Breast epithelium (tissue), 3 donors: ENCODE measurements around the gene MCF2L2.

Experiments used
- CTCF ChIP-seq, 3 donors: fragments of 450-650 bp; IDR thresholded peaks; one replicate each; pipeline ENCODE4 v1.5.1; 2016 to 2017; ENCODE audit warnings: antibody characterized with exemption in 3 of 3, mild to moderate bottlenecking in 3 of 3, moderate library complexity in 3 of 3
- POLR2A ChIP-seq: fragments of 450-650 bp; IDR thresholded peaks from one replicate; pipeline ENCODE4 v1.6.1; 2016; ENCODE audit warnings: antibody characterized with exemption, mild to moderate bottlenecking, moderate library complexity

DNA sequence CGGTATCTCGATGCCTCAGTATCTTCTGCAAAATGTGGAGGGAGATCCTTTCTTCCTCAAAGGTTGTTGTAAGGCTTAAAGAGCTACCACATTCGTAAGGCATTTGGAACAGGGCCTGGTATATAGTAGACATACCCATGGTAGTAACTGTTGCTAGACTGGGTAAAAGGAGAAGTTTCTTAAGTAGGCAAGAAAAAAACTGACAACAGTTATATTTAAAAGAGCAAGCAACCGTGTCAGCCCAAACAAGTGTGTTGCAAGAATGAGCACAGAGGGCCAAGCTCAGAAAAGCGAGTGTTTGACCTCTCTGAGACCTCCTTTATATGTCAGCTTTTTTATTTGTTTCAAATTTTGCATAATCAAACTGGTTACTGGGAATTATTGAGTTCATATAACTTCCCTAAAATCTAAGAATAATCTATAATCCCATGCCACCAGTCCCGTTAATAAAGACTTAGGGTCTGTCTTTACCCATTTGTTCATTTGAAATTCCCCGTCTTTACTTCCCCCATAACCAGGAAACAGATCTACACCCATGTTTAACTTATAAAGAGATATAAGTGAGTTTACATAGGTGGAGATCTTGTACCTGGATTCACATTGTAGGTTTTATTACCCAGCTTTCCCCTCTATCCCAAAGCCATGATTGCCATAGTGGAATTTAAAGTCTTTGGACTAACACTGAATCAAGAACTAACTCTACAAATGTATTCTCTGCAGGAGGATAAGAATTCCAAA lies 168.1 kb downstream of the MCF2L2 start:
- no peak for TF ChIP-seq CTCF (IDR thresholded peaks at IDR 0.05)
- TF ChIP-seq POLR2A = no peak
